HG03175 (cell line): ENCODE results near the gene VPS54.
"Not testable (repeated sequence)": the region's sequence is repeated elsewhere in the genome, so short reads cannot be mapped to it uniquely, and the experiment has no call there.

Experiments used
- ATAC-seq: cut with Tn5 transposase; IDR thresholded peaks from one replicate; pipeline ENCODE4 v1.9.1; 2021; ENCODE audit warnings: mild to moderate bottlenecking, moderate library complexity; ENCODE audit not compliant: unreplicated experiment

Gene VPS54

GRCh38 chr2:64023485-64024258 lies 4.4 kb upstream of the VPS54 start:
- ATAC-seq: no peak

GRCh38 chr2:64021578-64021977 lies 2.4 kb upstream of the VPS54 start:
- ATAC-seq: no peak

GRCh38 chr2:64019975-64020528 lies 824 bp upstream of the VPS54 start:
- no peak for ATAC-seq

GRCh38 chr2:64018701-64019082 lies 536 bp downstream of the VPS54 start:
- peak; percentile 66 for ATAC-seq

- ATAC-seq: no peak
Observed at GRCh38 chr2:64017811-64018700, 1.2 kb downstream of the VPS54 start.

GRCh38 chr2:64015898-64016297 lies 3.3 kb downstream of the VPS54 start:
- no peak for ATAC-seq

GRCh38 chr2:64015391-64015790 lies 3.8 kb downstream of the VPS54 start:
- ATAC-seq: no peak

- ATAC-seq: no peak
Observed at GRCh38 chr2:64014628-64015027, 4.6 kb downstream of the VPS54 start.

- ATAC-seq: no peak
Observed at GRCh38 chr2:64013053-64013452, 6.2 kb downstream of the VPS54 start.

GRCh38 chr2:64012115-64012514 lies 7.1 kb downstream of the VPS54 start:
- ATAC-seq: no peak

GRCh38 chr2:64008434-64009009 lies 10.7 kb downstream of the VPS54 start:
- ATAC-seq: no peak

- no peak for ATAC-seq
Observed at GRCh38 chr2:64007924-64008323, 11.3 kb downstream of the VPS54 start.

- no peak for ATAC-seq
Observed at GRCh38 chr2:64005707-64006356, 13.4 kb downstream of the VPS54 start.

- no peak for ATAC-seq
Observed at GRCh38 chr2:64003239-64003638, 16.0 kb downstream of the VPS54 start.

- no peak for ATAC-seq
Observed at GRCh38 chr2:64001382-64002101, 17.7 kb downstream of the VPS54 start.

GRCh38 chr2:64000630-64001381 lies 18.4 kb downstream of the VPS54 start:
- no peak for ATAC-seq

GRCh38 chr2:63999049-63999448 lies 20.2 kb downstream of the VPS54 start:
- no peak for ATAC-seq

- not testable (repeated sequence) for ATAC-seq
Observed at GRCh38 chr2:63996582-63997198, 22.5 kb downstream of the VPS54 start.
